ENCODE data around the gene ARHGAP1.

The ARHGAP1 gene

GRCh38 chr11:46692450-46692849 is 8.0 kb downstream of the ARHGAP1 start:
- no peak for DNase-seq

- DNase-seq = no peak
Measured at GRCh38 chr11:46690702-46691101, 9.7 kb downstream of the ARHGAP1 start.

GRCh38 chr11:46686886-46687795 is 13.3 kb downstream of the ARHGAP1 start:
- DNase-seq = no peak

- no peak for DNase-seq
Measured at GRCh38 chr11:46684367-46684766, 16.1 kb downstream of the ARHGAP1 start.

GRCh38 chr11:46682773-46683752 is 17.4 kb downstream of the ARHGAP1 start:
- DNase-seq = no peak

GRCh38 chr11:46681814-46682213 is 18.6 kb downstream of the ARHGAP1 start:
- DNase-seq = no peak

- DNase-seq = no peak
Measured at GRCh38 chr11:46680815-46681214, 19.6 kb downstream of the ARHGAP1 start.

GRCh38 chr11:46680164-46680760 is 20.2 kb downstream of the ARHGAP1 start:
- DNase-seq = no peak

GRCh38 chr11:46679241-46680163 is 20.9 kb downstream of the ARHGAP1 start:
- no peak for DNase-seq

- no peak for DNase-seq
Measured at GRCh38 chr11:46678741-46679130, 21.7 kb downstream of the ARHGAP1 start.

- no peak for DNase-seq
Measured at GRCh38 chr11:46677991-46678740, 22.3 kb downstream of the ARHGAP1 start.

GRCh38 chr11:46677169-46677568 is 23.2 kb downstream of the ARHGAP1 start:
- no peak for DNase-seq

- DNase-seq = no peak
Measured at GRCh38 chr11:46676436-46677158, 23.8 kb downstream of the ARHGAP1 start.

- no peak for DNase-seq
Measured at GRCh38 chr11:46675949-46676348, 24.5 kb downstream of the ARHGAP1 start.

GRCh38 chr11:46675288-46675851 is 25.0 kb downstream of the ARHGAP1 start:
- DNase-seq = no peak

- DNase-seq = no peak
Measured at GRCh38 chr11:46674463-46675287, 25.7 kb downstream of the ARHGAP1 start.

- DNase-seq = no peak
Measured at GRCh38 chr11:46673713-46674462, 26.5 kb downstream of the ARHGAP1 start.

GRCh38 chr11:46672381-46672839 is 28.0 kb downstream of the ARHGAP1 start:
- no peak for DNase-seq

Data from activated CD4-positive, CD25-positive, alpha-beta regulatory T cell (primary cell).